ENCODE measurements around the gene AGFG2.

DNA sequence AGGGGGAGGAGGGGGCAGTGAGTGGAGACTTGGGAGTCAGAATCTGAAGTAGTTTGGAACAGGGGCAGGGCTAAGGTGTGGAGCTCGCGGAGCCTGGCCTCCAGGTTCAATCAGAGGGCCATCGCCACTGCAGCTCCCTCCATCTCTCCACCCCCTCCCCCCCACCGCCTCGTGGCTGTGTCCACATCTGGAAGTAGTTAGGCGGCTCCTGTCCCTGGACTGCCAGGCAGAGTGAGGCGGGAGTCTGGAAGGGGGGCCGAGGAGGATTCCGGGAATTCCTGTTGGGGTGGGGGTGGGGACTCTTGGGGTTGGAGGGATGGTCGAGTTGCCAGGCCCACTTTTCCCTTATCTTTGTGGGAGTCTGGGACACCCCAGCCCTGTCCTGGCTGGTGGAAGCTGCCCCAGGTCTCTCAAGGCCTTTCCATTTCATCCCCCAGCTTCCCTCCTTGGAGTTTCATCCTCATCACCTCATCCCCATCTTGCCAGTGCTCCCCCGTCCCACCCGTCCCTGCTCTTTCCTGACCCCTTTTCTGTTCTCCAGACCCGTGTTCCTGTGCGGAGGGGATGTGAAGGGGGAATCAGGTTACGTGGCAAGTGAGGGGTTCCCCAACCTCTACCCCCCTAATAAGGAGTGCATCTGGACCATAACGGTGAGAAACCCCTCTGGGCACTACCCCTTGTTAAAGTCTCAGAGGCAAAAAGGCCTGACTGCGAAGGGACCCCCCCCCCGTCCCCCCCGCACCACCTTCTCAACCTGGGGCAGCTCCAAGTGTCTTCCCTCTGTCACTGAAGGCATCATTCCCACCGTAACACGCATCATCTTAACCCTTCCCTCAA, 64.1 kb downstream of the AGFG2 start:
- TF ChIP-seq POLR2A (IDR thresholded peaks at IDR 0.05; ENCODE audit: low read length) = no peak
- TF ChIP-seq, protein P1, sequence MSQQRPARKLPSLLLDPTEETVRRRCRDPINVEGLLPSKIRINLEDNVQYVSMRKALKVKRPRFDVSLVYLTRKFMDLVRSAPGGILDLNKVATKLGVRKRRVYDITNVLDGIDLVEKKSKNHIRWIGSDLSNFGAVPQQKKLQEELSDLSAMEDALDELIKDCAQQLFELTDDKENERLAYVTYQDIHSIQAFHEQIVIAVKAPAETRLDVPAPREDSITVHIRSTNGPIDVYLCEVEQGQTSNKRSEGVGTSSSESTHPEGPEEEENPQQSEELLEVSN (IDR thresholded peaks at IDR 0.05; ENCODE audit: borderline replicate concordance, low read depth) = no peak
- no peak for TF ChIP-seq EP300 (IDR thresholded peaks at IDR 0.05)
- no peak for TF ChIP-seq MAFK (IDR thresholded peaks at IDR 0.05; ENCODE audit: partially characterized antibody)
- TF ChIP-seq, protein P2, sequence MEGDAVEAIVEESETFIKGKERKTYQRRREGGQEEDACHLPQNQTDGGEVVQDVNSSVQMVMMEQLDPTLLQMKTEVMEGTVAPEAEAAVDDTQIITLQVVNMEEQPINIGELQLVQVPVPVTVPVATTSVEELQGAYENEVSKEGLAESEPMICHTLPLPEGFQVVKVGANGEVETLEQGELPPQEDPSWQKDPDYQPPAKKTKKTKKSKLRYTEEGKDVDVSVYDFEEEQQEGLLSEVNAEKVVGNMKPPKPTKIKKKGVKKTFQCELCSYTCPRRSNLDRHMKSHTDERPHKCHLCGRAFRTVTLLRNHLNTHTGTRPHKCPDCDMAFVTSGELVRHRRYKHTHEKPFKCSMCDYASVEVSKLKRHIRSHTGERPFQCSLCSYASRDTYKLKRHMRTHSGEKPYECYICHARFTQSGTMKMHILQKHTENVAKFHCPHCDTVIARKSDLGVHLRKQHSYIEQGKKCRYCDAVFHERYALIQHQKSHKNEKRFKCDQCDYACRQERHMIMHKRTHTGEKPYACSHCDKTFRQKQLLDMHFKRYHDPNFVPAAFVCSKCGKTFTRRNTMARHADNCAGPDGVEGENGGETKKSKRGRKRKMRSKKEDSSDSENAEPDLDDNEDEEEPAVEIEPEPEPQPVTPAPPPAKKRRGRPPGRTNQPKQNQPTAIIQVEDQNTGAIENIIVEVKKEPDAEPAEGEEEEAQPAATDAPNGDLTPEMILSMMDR (IDR thresholded peaks at IDR 0.05) = no peak
- TF ChIP-seq FOSB (CRISPR knock-in tag; IDR thresholded peaks at IDR 0.05) = no peak
- TF ChIP-seq RNF2 (IDR thresholded peaks at IDR 0.05; ENCODE audit: borderline replicate concordance, low read depth) = no peak
- no peak for TF ChIP-seq RAD21 (conservative IDR thresholded peaks at IDR 0.05 in 1 of 2, IDR thresholded peaks at IDR 0.05 in 1 of 2)
- TF ChIP-seq, protein P3, sequence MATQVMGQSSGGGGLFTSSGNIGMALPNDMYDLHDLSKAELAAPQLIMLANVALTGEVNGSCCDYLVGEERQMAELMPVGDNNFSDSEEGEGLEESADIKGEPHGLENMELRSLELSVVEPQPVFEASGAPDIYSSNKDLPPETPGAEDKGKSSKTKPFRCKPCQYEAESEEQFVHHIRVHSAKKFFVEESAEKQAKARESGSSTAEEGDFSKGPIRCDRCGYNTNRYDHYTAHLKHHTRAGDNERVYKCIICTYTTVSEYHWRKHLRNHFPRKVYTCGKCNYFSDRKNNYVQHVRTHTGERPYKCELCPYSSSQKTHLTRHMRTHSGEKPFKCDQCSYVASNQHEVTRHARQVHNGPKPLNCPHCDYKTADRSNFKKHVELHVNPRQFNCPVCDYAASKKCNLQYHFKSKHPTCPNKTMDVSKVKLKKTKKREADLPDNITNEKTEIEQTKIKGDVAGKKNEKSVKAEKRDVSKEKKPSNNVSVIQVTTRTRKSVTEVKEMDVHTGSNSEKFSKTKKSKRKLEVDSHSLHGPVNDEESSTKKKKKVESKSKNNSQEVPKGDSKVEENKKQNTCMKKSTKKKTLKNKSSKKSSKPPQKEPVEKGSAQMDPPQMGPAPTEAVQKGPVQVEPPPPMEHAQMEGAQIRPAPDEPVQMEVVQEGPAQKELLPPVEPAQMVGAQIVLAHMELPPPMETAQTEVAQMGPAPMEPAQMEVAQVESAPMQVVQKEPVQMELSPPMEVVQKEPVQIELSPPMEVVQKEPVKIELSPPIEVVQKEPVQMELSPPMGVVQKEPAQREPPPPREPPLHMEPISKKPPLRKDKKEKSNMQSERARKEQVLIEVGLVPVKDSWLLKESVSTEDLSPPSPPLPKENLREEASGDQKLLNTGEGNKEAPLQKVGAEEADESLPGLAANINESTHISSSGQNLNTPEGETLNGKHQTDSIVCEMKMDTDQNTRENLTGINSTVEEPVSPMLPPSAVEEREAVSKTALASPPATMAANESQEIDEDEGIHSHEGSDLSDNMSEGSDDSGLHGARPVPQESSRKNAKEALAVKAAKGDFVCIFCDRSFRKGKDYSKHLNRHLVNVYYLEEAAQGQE (IDR thresholded peaks at IDR 0.05) = no peak
- TF ChIP-seq, protein P4, sequence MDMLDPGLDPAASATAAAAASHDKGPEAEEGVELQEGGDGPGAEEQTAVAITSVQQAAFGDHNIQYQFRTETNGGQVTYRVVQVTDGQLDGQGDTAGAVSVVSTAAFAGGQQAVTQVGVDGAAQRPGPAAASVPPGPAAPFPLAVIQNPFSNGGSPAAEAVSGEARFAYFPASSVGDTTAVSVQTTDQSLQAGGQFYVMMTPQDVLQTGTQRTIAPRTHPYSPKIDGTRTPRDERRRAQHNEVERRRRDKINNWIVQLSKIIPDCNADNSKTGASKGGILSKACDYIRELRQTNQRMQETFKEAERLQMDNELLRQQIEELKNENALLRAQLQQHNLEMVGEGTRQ (IDR thresholded peaks at IDR 0.05) = no peak
- no peak for TF ChIP-seq SMC3 (IDR thresholded peaks at IDR 0.05)
